ENCODE results near the gene TRIM67.
"Not testable (repeated sequence)": the region's sequence is repeated elsewhere in the genome, so short reads cannot be mapped to it uniquely, and the experiment has no call there.

TRIM67 gene

DNA sequence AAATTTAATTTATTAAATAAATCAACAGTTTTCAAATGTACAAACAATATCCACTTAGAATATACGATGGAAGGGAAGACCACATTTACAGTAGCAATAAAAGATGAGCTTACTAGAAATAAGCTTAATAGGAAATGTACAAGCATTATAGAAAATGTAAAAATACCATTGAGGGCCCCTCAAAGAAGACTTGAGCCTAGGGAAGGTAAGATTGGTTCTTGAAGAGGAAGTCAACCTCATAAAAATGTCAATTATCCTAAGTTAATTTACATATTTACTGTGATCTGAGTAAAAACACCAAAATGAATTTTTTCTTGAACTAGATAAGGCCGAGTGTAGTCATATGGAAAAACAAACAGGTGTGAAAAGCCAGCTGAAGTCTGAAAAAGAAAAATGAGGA, 39.7 kb upstream of the TRIM67 start:
- Histone ChIP-seq H3K4me2 (ENCODE audit: low read depth, low read length) (no peak overlapping the region), H4K20me1 (ENCODE audit: insufficient read depth, low read length) (no peaks in the 10 kb centered on the region), H3K27ac (ENCODE audit: low read length) (no peak overlapping the region), H3K9me2 (replicated peaks; ENCODE audit: insufficient read depth, low read length) (no peaks in the 10 kb centered on the region), H2AFZ (ENCODE audit: low read length) (no peak overlapping the region), H3K79me2 (ENCODE audit: low read length) (no peaks in the 10 kb centered on the region), H3K4me3 (ENCODE audit: low read length) (no peak overlapping the region), H3K9ac (ENCODE audit: low read length) (no peak overlapping the region), H3F3A (ENCODE audit: insufficient read depth, low read length) (no peaks in the 10 kb centered on the region), H3K36me3 (replicated peaks; ENCODE audit: insufficient read depth, low read length) (no peaks in the 10 kb centered on the region), H3K27me3 (replicated peaks; ENCODE audit: insufficient read depth, low read length) (no peaks in the 10 kb centered on the region), H3K9me3 (replicated peaks; ENCODE audit: insufficient read depth, low read length) (no peaks in the 10 kb centered on the region), H3K4me1 (ENCODE audit: low read length) (no peaks in the 10 kb centered on the region)
- DNase-seq = no peak
- TF ChIP-seq EZH2 (optimal IDR thresholded peaks at IDR 0.05; ENCODE audit: low read depth, low read length) (no peak), EZH2phosphoT487 (IDR thresholded peaks at IDR 0.05; ENCODE audit: low read length) (no peak)
- TF ChIP-seq, protein P1, sequence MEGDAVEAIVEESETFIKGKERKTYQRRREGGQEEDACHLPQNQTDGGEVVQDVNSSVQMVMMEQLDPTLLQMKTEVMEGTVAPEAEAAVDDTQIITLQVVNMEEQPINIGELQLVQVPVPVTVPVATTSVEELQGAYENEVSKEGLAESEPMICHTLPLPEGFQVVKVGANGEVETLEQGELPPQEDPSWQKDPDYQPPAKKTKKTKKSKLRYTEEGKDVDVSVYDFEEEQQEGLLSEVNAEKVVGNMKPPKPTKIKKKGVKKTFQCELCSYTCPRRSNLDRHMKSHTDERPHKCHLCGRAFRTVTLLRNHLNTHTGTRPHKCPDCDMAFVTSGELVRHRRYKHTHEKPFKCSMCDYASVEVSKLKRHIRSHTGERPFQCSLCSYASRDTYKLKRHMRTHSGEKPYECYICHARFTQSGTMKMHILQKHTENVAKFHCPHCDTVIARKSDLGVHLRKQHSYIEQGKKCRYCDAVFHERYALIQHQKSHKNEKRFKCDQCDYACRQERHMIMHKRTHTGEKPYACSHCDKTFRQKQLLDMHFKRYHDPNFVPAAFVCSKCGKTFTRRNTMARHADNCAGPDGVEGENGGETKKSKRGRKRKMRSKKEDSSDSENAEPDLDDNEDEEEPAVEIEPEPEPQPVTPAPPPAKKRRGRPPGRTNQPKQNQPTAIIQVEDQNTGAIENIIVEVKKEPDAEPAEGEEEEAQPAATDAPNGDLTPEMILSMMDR (IDR thresholded peaks at IDR 0.05; ENCODE audit: low read length) = no peak

GRCh38 chr1:231124746-231125145, 37.1 kb upstream of the TRIM67 start:
- TF ChIP-seq EZH2phosphoT487 (IDR thresholded peaks at IDR 0.05; ENCODE audit: low read length) (no peak), EZH2 (optimal IDR thresholded peaks at IDR 0.05; ENCODE audit: low read depth, low read length) (no peak)
- TF ChIP-seq, protein P1 (IDR thresholded peaks at IDR 0.05; ENCODE audit: low read length) = no peak
- no peak overlapping the region for H3K27ac ChIP-seq (ENCODE audit: low read length)
- no peaks in the 10 kb centered on the region for H3K9me3 ChIP-seq (replicated peaks; ENCODE audit: insufficient read depth, low read length)
- no peaks in the 10 kb centered on the region for H3F3A ChIP-seq (ENCODE audit: insufficient read depth, low read length)
- H3K27me3 ChIP-seq (replicated peaks; ENCODE audit: insufficient read depth, low read length) = no peaks in the 10 kb centered on the region
- no peaks in the 10 kb centered on the region for H4K20me1 ChIP-seq (ENCODE audit: insufficient read depth, low read length)
- H3K4me1 ChIP-seq (ENCODE audit: low read length) = no peaks in the 10 kb centered on the region
- H3K36me3 ChIP-seq (replicated peaks; ENCODE audit: insufficient read depth, low read length) = no peaks in the 10 kb centered on the region
- no peaks in the 10 kb centered on the region for H3K9me2 ChIP-seq (replicated peaks; ENCODE audit: insufficient read depth, low read length)
- H3K9ac ChIP-seq (ENCODE audit: low read length) = no peak overlapping the region
- H3K79me2 ChIP-seq (ENCODE audit: low read length) = no peaks in the 10 kb centered on the region
- H3K4me3 ChIP-seq (ENCODE audit: low read length) = no peak overlapping the region
- no peak overlapping the region for H3K4me2 ChIP-seq (ENCODE audit: low read depth, low read length)
- DNase-seq = no peak
- H2AFZ ChIP-seq (ENCODE audit: low read length) = no peak overlapping the region

DNA sequence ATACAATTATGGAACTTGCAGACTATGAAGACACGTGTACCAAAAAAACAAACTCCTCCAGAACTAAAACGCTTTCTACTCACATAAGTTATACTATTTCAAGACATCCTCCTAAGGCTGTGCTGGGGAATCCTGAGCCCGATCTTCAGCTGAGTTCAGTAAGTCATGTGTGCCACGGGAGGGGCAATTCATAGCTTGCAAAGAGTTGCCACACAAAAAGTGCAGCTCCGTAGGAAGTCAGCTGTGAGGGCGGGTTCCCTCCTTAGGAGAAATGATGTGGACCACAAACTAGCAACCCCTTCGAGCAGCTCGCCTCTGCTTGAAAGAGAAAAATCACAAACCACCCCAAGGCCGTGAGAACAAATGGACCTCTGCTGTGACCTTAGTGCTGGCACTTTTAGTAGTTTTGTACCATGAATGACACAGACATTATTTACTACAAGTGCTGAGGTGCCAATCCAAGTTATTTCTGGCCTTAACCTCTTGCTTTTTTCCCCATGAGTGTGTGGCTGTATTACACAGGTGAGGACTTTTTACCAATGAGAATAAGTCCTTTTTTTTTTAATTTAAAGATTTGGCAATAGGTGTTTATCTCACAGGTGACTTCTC, 35.8 kb upstream of the TRIM67 start:
- Histone ChIP-seq H3K36me3 (replicated peaks; ENCODE audit: insufficient read depth, low read length) (no peaks in the 10 kb centered on the region), H3K4me2 (ENCODE audit: low read depth, low read length) (no peak overlapping the region), H3K9me2 (replicated peaks; ENCODE audit: insufficient read depth, low read length) (no peaks in the 10 kb centered on the region), H3K4me1 (ENCODE audit: low read length) (no peaks in the 10 kb centered on the region), H3K4me3 (ENCODE audit: low read length) (no peak overlapping the region), H3K27me3 (replicated peaks; ENCODE audit: insufficient read depth, low read length) (no peaks in the 10 kb centered on the region), H4K20me1 (ENCODE audit: insufficient read depth, low read length) (no peaks in the 10 kb centered on the region), H3K27ac (ENCODE audit: low read length) (no peak overlapping the region), H2AFZ (ENCODE audit: low read length) (no peak overlapping the region), H3K9me3 (replicated peaks; ENCODE audit: insufficient read depth, low read length) (no peaks in the 10 kb centered on the region), H3F3A (ENCODE audit: insufficient read depth, low read length) (no peaks in the 10 kb centered on the region), H3K9ac (ENCODE audit: low read length) (no peak overlapping the region), H3K79me2 (ENCODE audit: low read length) (no peaks in the 10 kb centered on the region)
- TF ChIP-seq EZH2phosphoT487 (IDR thresholded peaks at IDR 0.05; ENCODE audit: low read length) (no peak), EZH2 (optimal IDR thresholded peaks at IDR 0.05; ENCODE audit: low read depth, low read length) (no peak)
- TF ChIP-seq, protein P1 (IDR thresholded peaks at IDR 0.05; ENCODE audit: low read length) = no peak
- no peak for DNase-seq

DNA sequence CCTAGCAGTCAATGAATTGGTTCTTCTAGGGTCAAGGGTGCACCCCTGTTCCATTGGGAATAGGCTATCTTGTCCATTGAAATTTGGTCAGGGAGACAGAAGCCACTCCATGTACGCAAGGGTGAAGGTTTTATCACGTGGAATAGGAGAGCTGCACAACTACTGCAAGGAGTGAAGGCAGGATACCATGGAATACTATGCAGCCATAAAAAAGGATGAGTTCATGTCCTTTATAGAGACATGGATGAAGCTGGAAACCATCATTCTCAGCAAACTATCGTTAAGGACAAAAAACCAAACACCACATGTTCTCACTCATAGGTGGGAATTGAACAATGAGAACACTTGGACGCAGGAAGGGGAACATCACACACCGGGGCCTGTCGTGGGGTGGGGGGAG, 34.8 kb upstream of the TRIM67 start:
- not testable (repeated sequence) for H3K4me1 ChIP-seq (ENCODE audit: low read length); H3K27ac ChIP-seq (ENCODE audit: low read length); H3K36me3 ChIP-seq (replicated peaks; ENCODE audit: insufficient read depth, low read length); H3K9me2 ChIP-seq (replicated peaks; ENCODE audit: insufficient read depth, low read length); DNase-seq; H3K4me3 ChIP-seq (ENCODE audit: low read length); H4K20me1 ChIP-seq (ENCODE audit: insufficient read depth, low read length); H3K9ac ChIP-seq (ENCODE audit: low read length); H3K9me3 ChIP-seq (replicated peaks; ENCODE audit: insufficient read depth, low read length); H3K27me3 ChIP-seq (replicated peaks; ENCODE audit: insufficient read depth, low read length); H3K79me2 ChIP-seq (ENCODE audit: low read length); H3K4me2 ChIP-seq (ENCODE audit: low read depth, low read length); H2AFZ ChIP-seq (ENCODE audit: low read length); H3F3A ChIP-seq (ENCODE audit: insufficient read depth, low read length)

GRCh38 chr1:231128471-231128870, 33.4 kb upstream of the TRIM67 start:
- H3K9me2 ChIP-seq (replicated peaks; ENCODE audit: insufficient read depth, low read length); H3K9me3 ChIP-seq (replicated peaks; ENCODE audit: insufficient read depth, low read length); H3K36me3 ChIP-seq (replicated peaks; ENCODE audit: insufficient read depth, low read length); DNase-seq; H2AFZ ChIP-seq (ENCODE audit: low read length); H4K20me1 ChIP-seq (ENCODE audit: insufficient read depth, low read length); H3K4me2 ChIP-seq (ENCODE audit: low read depth, low read length); H3K27ac ChIP-seq (ENCODE audit: low read length); H3K4me3 ChIP-seq (ENCODE audit: low read length); H3K9ac ChIP-seq (ENCODE audit: low read length); H3K4me1 ChIP-seq (ENCODE audit: low read length); H3K79me2 ChIP-seq (ENCODE audit: low read length); H3F3A ChIP-seq (ENCODE audit: insufficient read depth, low read length); H3K27me3 ChIP-seq (replicated peaks; ENCODE audit: insufficient read depth, low read length): not testable (repeated sequence)
